GM11168 (cell line): Measurements from ENCODE around the gene GSTM1.
"Not testable (repeated sequence)": the region's sequence is repeated elsewhere in the genome, so short reads cannot be mapped to it uniquely, and the experiment has no call there.

Experiments
- in situ Hi-C: fragments of 300-500 bp; cut with MboI; formaldehyde crosslinking; loops from one replicate; pipeline ENCODE4 v1.12.0; 2022; ENCODE audit warnings: low sequenced_read_pairs; ENCODE audit not compliant: unreplicated experiment

The GSTM1 gene

DNA sequence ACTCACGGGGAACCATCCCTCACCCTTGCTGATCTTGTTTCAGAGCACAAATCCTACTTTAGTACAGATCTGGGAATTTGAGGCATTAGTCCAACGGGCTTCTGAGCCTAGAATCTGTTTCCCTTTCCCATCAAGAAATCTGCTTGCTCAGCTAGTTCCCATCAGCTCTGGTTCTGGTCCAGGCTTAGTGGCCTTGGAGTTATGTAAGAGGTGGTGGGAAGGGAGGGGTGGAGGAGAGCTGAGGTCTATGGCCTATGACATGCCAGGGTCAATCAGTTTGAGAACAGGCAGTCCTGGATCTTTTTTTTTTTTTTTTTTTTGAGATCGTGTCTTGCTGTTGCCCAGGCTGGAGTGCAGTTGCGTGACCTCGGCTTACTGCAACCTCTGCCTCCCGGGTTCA lies 4.1 kb downstream of the GSTM1 start:
- in situ Hi-C loops, result no loop called here

DNA sequence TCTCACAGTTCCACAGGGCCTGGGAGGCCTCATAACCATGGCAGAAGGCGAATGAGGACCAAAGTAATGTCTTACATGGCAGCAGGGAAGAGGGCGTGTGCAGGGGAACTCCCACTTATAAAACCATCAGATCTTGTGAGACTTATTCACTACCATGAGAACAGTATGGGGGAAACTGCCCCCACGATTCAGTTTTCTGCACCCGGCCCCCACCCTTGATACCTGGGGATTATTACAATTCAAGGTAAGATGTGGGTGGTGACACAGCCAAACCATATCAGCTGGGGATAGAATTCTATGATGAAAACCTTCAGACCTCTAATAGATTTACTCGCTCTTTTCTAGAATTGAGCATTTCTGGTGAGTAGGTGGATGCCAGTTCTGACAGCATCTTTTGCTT lies 6.8 kb downstream of the GSTM1 start:
- in situ Hi-C loops, result not testable (repeated sequence)

- in situ Hi-C loops, result not testable (repeated sequence)
Observed at GRCh38 chr1:109695138-109695537, 7.5 kb downstream of the GSTM1 start.

DNA sequence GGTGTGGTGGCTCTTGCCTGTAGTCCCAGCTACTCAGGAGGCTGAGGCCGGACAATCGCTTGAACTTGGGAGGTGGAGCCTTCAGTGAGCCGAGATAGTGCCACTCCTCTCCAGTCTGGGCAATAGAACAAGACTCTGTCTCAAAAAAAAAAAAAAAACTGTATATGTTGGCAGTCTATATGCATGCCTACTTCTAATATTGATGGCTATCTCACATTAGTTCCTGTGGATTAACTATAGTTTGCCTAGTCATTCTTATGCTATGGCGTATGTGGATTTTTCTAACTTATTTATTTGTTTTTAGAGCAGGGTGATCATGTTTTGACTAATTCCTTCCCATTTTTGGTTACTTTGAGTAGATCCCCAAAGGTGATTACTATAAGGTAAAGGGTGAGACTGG lies 9.4 kb downstream of the GSTM1 start:
- in situ Hi-C loops, result no loop called here

DNA sequence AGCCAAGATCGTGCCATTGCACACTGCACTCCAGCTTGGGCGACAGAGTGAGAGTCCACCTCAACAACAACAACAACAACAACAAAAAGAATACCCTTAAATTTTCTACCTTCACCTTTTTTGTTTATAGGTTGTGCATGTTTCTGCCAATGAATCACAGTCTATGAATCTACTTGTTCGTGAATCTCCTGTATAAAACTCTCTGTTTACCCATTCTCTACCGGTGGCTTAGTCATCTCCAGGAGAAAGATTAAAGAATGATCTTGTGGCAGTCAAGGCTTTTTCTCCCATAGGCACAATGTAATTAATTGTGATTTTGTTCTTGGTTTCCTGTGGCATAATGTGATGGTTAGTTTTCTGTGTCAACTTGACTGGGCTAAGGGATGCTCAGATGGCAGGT lies 10.2 kb downstream of the GSTM1 start:
- in situ Hi-C loops, result not testable (repeated sequence)

DNA sequence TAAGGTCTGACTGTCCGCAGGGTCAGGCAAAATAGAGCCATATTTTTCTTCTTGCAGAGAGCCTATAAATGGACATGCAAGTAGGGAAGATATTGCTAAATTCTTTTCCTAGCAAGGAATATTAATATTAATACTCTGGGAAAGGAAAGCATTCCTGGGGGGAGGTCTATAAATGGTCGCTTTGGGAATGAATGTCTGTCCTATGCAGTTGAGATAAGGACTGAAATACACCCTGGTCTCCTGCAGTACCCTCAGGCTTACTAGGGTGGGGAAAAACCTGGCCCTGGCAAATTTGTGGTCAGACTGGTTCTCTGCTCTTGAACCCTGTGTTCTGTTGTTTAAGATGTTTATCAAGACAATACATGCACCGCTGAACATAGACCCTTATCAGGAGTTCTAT lies 15.3 kb downstream of the GSTM1 start:
- in situ Hi-C loops, result not testable (repeated sequence)

- in situ Hi-C loops, result no loop called here
Observed at GRCh38 chr1:109704173-109704572, 16.6 kb downstream of the GSTM1 start.

- in situ Hi-C loops, result no loop called here
Observed at GRCh38 chr1:109705411-109705810, 17.8 kb downstream of the GSTM1 start.

GRCh38 chr1:109708949-109709348 lies 21.3 kb downstream of the GSTM1 start:
- in situ Hi-C loops, result not testable (repeated sequence)

DNA sequence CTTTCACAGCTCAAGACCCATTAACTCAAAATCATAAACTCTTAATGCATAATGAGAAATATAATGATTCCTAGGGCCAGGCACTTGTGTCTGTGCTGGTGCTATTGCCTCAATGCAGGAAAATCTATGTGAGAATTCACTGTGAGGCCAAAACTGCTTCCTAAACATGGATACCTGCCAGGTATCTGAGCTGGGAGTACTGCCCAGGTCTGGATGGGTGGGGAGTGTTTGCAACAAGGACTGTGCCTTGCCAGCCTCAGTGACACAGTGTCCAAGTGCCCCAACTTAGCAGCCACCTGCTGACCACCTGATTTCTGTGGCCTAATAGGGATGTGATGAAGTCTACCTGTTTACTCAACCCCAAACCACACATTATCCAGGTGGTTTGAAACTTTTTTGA lies 22.2 kb downstream of the GSTM1 start:
- in situ Hi-C loops, result loop anchor here (10.0 kb wide), 1 partner anchor 45 kb away; the partner anchor contains the start of gene GSTM2

GRCh38 chr1:109711593-109712320 lies 24.1 kb downstream of the GSTM1 start, which contains the start of gene GSTM5:
GSTM5 (plus strand) TSS chr1:109712251; CDS start chr1:109712313, 62 bp downstream.
- in situ Hi-C loops, result loop anchor here (10.0 kb wide), 1 partner anchor 47 kb away; the partner anchor contains the start of gene GSTM2

DNA sequence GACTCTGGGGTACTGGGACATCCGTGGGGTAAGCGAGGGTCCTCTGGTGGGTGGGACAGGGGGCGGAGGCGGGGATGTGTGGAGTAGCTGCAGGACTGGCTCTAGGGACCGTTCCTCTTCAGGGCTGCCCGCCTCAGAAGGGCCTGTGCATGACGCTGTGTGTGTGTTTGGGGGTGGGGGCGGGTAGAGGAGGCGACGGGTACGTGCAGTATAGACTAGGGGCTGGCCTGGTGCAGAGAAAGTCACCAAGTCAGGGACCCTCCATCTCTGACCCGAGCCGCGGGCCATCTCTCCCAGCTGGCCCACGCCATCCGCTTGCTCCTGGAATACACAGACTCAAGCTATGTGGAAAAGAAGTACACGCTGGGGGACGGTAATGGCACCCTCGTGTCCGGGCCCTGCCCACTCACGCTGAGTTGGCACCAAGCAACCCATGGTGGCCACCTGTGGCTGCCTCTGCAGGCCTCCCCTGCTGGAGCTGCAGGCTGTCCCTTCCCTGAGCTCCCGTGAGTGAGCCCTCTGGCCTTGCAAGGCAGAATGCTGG lies 24.8 kb downstream of the GSTM1 start:
- in situ Hi-C loops, result loop anchor here (10.0 kb wide), 1 partner anchor 48 kb away; the partner anchor contains the start of gene GSTM2

DNA sequence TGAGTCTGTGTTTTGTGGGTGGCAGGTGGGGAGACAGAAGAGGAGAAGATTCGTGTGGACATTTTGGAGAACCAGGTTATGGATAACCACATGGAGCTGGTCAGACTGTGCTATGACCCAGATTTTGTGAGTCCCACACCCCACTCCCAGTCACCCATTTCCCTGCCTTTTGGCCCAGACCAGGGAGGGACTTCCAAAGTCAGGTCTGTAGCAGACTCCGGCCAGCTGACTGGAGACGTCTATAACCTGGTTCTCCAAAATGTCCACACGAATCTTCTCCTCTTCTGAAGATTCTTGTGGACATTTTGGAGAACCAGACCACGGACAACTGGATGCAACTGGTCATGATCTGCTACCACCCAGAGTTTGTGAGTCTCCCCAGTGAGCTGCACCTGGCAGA lies 26.0 kb downstream of the GSTM1 start:
- in situ Hi-C loops, result loop anchor here (10.0 kb wide), 1 partner anchor 49 kb away; the partner anchor contains the start of gene GSTM2

GRCh38 chr1:109714661-109715372 lies 27.2 kb downstream of the GSTM1 start:
- in situ Hi-C loops, result loop anchor here (10.0 kb wide), 1 partner anchor 50 kb away; the partner anchor contains the start of gene GSTM2

DNA sequence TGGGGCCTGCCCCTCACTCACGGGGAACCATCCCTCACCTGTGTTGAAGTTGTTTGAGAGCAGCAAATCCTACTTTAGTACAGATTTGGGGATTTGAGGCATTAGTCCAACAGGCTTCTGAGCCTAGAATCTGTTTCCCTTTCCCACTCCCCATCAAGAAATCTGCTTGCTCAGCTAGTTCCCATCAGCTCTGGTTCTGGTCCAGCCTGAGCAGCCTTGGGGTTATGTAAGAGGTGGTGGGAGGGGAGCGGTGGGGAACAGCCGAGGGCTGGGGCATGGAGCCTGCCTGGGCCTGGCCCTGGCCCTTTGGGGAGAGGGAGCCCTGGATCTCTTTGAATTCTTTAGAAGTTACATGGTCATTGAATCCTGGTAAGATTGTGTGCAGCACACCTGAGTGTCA lies 28.5 kb downstream of the GSTM1 start:
- in situ Hi-C loops, result loop anchor here (10.0 kb wide), 1 partner anchor 51 kb away; the partner anchor contains the start of gene GSTM2

DNA sequence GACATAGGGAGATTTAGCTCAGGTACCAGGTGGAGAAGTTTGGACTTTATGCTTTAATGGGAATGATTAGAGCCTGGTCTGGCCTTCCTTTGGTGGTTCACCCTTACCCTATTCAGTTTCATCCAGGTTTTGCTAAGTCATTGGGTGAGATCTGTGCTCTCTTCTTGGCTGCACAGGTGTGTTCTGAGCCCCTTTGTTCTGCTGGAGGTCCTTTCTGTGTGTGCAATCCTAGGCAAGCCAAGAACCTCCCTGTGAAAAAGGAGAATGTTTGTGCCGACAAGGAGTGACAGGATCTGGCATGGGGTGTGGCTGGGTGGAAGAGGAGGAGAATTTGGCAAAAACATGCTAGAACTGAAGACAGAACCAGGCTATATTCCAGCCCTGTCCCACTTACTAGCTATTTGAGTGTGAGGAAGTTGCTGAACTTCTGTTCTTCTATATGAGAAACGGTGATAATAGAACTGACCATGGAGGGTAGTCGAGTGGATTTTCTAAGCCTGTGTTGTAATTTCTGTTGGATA lies 29.0 kb downstream of the GSTM1 start:
- in situ Hi-C loops, result loop anchor here (10.0 kb wide), 1 partner anchor 52 kb away; the partner anchor contains the start of gene GSTM2

GRCh38 chr1:109717729-109718128 lies 30.1 kb downstream of the GSTM1 start:
- in situ Hi-C loops, result loop anchor here (10.0 kb wide), 1 partner anchor 53 kb away; the partner anchor contains the start of gene GSTM2

DNA sequence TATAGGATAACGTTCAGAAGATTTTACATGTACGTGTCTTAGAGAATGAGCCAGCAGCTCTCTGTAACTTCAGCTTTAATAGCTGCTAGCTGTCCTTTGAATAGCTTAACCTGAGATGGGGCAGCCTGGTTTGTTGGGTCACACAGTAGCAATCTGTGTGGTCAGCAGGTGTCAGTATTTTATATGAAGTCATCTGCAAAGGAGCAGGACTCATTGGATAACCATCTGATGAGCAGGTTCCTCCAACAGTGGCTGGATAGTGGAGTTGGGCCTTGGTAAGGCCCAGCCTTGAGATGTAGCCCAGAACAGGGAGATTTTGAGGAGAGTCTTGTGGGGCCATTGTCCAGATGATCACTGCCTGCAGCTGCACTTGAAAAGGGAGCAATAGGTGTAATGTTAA lies 30.9 kb downstream of the GSTM1 start:
- in situ Hi-C loops, result loop anchor here (10.0 kb wide), 1 partner anchor 54 kb away; the partner anchor contains the start of gene GSTM2

DNA sequence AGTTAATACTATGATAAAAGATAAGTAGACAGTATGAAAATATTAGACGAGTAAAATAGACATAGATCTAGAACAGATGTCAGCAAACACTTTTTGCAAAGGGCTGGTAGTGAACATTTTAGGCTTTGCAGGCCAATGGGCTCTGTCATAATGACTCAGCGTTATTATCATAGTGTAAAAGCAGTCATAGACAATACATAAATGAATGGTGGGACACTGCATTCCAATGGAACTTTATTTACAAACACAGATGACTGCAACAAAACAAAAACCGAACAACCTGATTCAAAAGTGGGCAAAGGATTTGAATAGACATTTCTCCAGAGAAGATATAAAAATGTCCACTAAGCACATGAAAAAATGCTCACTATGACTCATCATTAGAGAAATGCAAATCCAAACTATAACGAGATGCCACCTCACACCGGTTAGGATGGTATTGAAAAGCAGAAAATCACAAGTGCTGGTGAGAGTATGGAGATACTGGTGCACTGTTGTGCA lies 31.8 kb downstream of the GSTM1 start:
- in situ Hi-C loops, result loop anchor here (10.0 kb wide), 1 partner anchor 55 kb away; the partner anchor contains the start of gene GSTM2

GRCh38 chr1:109721042-109721441 lies 33.4 kb downstream of the GSTM1 start:
- in situ Hi-C loops, result no loop called here
